Measurements from ENCODE around the gene STAT5A. TPM values are rescaled to one million over a fixed set of nuclear protein-coding genes. Genes with fewer than 3 reads are reported as not detected.

STAT5A gene
- polyA plus RNA-seq, 1 donor (not counting 4 experiments of a cell fraction or from before 2014, with no cell fraction given) = 0.51 TPM

- H3K4me1 ChIP-seq (ENCODE audit: control insufficient read depth, extremely low read depth, insufficient read depth, low read length) = no peaks in the 10 kb centered on the region
- H3K9me1 ChIP-seq (ENCODE audit: control insufficient read depth, extremely low read depth, insufficient read depth, low read length) = no peaks in the 10 kb centered on the region
- dilution Hi-C loops (cut with MboI; ENCODE audit: extremely low pct_ligation_motif_present, low sequenced_read_pairs) = no loop called here
- H3K9ac ChIP-seq (ENCODE audit: control insufficient read depth, extremely low read depth, insufficient read depth, low read length) = no peak overlapping the region
- no peaks in the 10 kb centered on the region for H3K36me3 ChIP-seq (ENCODE audit: control insufficient read depth in 2 of 2, extremely low read depth in 1 of 2, insufficient read depth in 2 of 2, low read length in 2 of 2)
- TF ChIP-seq CTCF (optimal IDR thresholded peaks at IDR 0.05 in 1 of 3, IDR thresholded peaks at IDR 0.05 in 1 of 3, conservative IDR thresholded peaks at IDR 0.05 in 1 of 3; ENCODE audit: extremely low read depth in 1 of 3, insufficient read depth in 2 of 3, low read length in 3 of 3) (no peak), EZH2 (IDR thresholded peaks at IDR 0.05; ENCODE audit: low read length) (no peak)
- no peaks in the 10 kb centered on the region for H3K27me3 ChIP-seq (ENCODE audit: control insufficient read depth, extremely low read depth, insufficient read depth, low read length)
- H3K27ac ChIP-seq (ENCODE audit: control insufficient read depth, insufficient read depth, low read length) = no peak overlapping the region
- H3K9me3 ChIP-seq (ENCODE audit: control insufficient read depth, low read depth, low read length) = no peaks in the 10 kb centered on the region
- no peak for DNase-seq (ENCODE audit: low read depth, low spot score)
- no peaks in the 10 kb centered on the region for H3K79me2 ChIP-seq (ENCODE audit: control insufficient read depth, insufficient read depth, low read length)
- H3K4me2 ChIP-seq (ENCODE audit: control insufficient read depth, extremely low read depth, insufficient read depth, low read depth, low read length) = no peak overlapping the region
- H3K4me3 ChIP-seq (ENCODE audit: control insufficient read depth in 2 of 3, extremely low read depth in 1 of 3, insufficient read depth in 2 of 3, low read depth in 1 of 3, low read length in 3 of 3) = no peak overlapping the region
- no peak for FAIRE-seq
- H2AFZ ChIP-seq (ENCODE audit: control insufficient read depth, low read length) = no peak overlapping the region
- H4K20me1 ChIP-seq (ENCODE audit: control insufficient read depth, extremely low read depth, insufficient read depth, low read length) = no peaks in the 10 kb centered on the region
Measured at GRCh38 chr17:42253578-42253977, 34.7 kb upstream of the STAT5A start.

GRCh38 chr17:42255445-42255844 is 32.9 kb upstream of the STAT5A start:
- no peak overlapping the region for H3K4me3 ChIP-seq (ENCODE audit: control insufficient read depth in 2 of 3, extremely low read depth in 1 of 3, insufficient read depth in 2 of 3, low read depth in 1 of 3, low read length in 3 of 3)
- no peaks in the 10 kb centered on the region for H3K36me3 ChIP-seq (ENCODE audit: control insufficient read depth in 2 of 2, extremely low read depth in 1 of 2, insufficient read depth in 2 of 2, low read length in 2 of 2)
- H3K9me1 ChIP-seq (ENCODE audit: control insufficient read depth, extremely low read depth, insufficient read depth, low read length) = no peaks in the 10 kb centered on the region
- no peak for FAIRE-seq
- TF ChIP-seq EZH2 (IDR thresholded peaks at IDR 0.05; ENCODE audit: low read length) (no peak), CTCF (optimal IDR thresholded peaks at IDR 0.05 in 1 of 3, IDR thresholded peaks at IDR 0.05 in 1 of 3, conservative IDR thresholded peaks at IDR 0.05 in 1 of 3; ENCODE audit: extremely low read depth in 1 of 3, insufficient read depth in 2 of 3, low read length in 3 of 3) (no peak)
- no peaks in the 10 kb centered on the region for H3K27me3 ChIP-seq (ENCODE audit: control insufficient read depth, extremely low read depth, insufficient read depth, low read length)
- no peak overlapping the region for H3K9ac ChIP-seq (ENCODE audit: control insufficient read depth, extremely low read depth, insufficient read depth, low read length)
- H3K27ac ChIP-seq (ENCODE audit: control insufficient read depth, insufficient read depth, low read length) = no peak overlapping the region
- no peak overlapping the region for H3K4me2 ChIP-seq (ENCODE audit: control insufficient read depth, extremely low read depth, insufficient read depth, low read depth, low read length)
- no peak overlapping the region for H2AFZ ChIP-seq (ENCODE audit: control insufficient read depth, low read length)
- dilution Hi-C loops (cut with MboI; ENCODE audit: extremely low pct_ligation_motif_present, low sequenced_read_pairs) = no loop called here
- H3K9me3 ChIP-seq (ENCODE audit: control insufficient read depth, low read depth, low read length) = no peaks in the 10 kb centered on the region
- no peaks in the 10 kb centered on the region for H3K4me1 ChIP-seq (ENCODE audit: control insufficient read depth, extremely low read depth, insufficient read depth, low read length)
- H3K79me2 ChIP-seq (ENCODE audit: control insufficient read depth, insufficient read depth, low read length) = no peaks in the 10 kb centered on the region
- no peak for DNase-seq (ENCODE audit: low read depth, low spot score)
- H4K20me1 ChIP-seq (ENCODE audit: control insufficient read depth, extremely low read depth, insufficient read depth, low read length) = no peaks in the 10 kb centered on the region
